WI38 (cell line): Measurements from ENCODE around the gene EHD2.

Experiments used
- H3K4me3 ChIP-seq: 2 replicates; pipeline ENCODE4 v1.5.1; 2011; ENCODE audit warnings: low read depth, mild to moderate bottlenecking, control low read depth, low read length
- TF ChIP-seq, protein P1 (sequence below): IDR thresholded peaks from 2 replicates; pipeline ENCODE4 v1.5.1; 2012; ENCODE audit warnings: low read depth, mild to moderate bottlenecking, control low read depth, low read length

The EHD2 gene

DNA sequence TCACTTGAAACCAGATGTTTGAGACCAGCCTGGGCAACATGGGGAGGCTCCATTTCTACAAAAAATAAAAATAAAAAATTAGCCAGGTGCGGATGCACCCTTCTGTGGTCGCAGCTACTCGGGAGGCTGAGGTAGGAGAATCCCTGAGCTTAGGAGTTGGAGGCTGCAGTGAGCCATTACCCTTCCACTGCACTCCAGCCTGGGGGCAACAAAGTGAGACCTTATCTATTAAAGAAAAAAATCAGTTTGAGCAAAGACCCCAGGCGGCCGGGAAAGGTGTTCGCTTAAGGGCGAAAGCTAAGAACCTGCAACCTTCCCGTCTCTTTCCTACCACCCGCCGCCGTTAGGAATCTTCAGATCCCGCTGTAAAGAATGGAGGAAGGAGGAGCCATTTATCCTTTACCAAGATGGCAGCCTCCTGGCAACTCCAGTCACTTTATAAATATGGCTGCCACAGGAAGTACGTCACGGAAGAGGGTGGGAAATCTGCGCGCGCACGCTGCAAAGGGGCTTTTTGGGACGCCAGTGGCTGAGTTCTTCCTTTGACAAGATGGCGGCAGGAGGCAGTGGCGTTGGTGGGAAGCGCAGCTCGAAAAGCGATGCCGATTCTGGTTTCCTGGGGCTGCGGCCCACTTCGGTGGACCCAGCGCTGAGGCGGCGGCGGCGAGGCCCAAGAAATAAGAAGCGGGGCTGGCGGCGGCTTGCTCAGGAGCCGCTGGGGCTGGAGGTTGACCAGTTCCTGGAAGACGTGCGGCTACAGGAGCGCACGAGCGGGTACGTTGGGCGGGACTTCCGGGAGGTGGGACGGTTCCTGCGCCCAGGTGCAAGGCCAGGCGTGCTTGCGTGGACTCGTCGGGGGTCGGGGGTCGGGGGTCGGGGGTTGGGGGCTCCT is 32.0 kb downstream of the EHD2 start, which contains the start of gene NOP53:
TSS of gene NOP53 (plus strand) at position 537 of the 892 bp plus-strand sequence. CDS start at position 551, 14 bp downstream.
- peak within 1 kb of the TSS; percentile 80 for H3K4me3 ChIP-seq
- TF ChIP-seq, protein P1, sequence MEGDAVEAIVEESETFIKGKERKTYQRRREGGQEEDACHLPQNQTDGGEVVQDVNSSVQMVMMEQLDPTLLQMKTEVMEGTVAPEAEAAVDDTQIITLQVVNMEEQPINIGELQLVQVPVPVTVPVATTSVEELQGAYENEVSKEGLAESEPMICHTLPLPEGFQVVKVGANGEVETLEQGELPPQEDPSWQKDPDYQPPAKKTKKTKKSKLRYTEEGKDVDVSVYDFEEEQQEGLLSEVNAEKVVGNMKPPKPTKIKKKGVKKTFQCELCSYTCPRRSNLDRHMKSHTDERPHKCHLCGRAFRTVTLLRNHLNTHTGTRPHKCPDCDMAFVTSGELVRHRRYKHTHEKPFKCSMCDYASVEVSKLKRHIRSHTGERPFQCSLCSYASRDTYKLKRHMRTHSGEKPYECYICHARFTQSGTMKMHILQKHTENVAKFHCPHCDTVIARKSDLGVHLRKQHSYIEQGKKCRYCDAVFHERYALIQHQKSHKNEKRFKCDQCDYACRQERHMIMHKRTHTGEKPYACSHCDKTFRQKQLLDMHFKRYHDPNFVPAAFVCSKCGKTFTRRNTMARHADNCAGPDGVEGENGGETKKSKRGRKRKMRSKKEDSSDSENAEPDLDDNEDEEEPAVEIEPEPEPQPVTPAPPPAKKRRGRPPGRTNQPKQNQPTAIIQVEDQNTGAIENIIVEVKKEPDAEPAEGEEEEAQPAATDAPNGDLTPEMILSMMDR, result no peak

DNA sequence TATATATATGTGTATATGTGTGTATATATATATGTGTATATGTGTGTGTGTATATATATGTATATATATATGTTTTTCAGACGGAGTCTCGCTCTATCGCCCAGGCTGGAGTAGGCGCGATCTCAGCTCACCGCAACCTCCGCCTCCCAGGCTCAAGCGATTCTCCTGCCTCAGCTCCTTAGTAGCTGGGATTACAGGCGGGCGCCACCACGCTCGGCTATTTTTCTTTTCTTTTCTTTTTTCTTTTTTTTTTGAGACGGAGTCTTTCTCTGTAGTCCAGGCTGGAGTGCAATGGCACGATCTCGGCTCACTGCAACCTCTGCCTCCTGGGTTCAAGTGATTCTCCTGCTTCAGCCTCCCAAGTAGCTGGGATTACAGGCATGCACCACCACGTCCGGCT is 32.9 kb downstream of the EHD2 start:
- H3K4me3 ChIP-seq, result peak overlapping the region; percentile 80

DNA sequence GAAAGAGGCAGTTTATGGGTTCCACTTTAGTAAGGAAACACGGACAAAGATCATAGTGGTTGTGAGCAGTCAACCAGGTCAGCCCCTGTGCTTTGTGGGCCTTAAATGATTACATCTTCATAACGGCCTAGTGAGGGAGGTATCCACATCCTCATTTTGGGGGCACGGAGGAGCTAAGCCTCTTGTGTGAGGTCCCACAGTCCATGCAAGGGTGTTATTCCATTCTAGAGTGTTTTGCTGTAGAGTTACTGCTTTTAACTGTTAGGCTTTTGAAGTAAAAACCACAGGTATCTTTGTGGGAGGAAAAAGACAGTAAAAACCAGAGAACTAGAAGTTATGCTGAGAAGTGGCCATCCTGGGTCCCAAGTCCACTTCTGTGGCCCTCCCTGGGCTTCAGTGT is 36.1 kb downstream of the EHD2 start:
- no peak overlapping the region for H3K4me3 ChIP-seq

DNA sequence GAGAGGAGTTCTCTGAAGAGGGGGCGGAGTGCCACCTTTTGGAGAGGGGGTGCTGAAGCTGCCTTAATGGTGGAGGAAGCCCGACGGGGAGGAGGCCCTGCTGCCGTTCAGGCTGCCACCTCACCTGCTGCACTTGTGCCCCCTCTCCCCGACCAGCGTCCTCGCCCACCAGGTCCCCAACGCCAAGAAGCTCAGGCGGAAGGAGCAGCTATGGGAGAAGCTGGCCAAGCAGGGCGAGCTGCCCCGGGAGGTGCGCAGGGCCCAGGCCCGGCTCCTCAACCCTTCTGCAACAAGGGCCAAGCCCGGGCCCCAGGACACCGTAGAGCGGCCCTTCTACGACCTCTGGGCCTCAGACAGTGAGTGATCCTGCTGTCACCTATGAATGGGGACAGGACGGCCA is 37.5 kb downstream of the EHD2 start:
- H3K4me3 ChIP-seq, result no peak overlapping the region
- TF ChIP-seq, protein P1, result no peak

More for the DNA sequence above, 36.1 kb downstream of the EHD2 start:
- TF ChIP-seq, protein P1, result no peak

DNA sequence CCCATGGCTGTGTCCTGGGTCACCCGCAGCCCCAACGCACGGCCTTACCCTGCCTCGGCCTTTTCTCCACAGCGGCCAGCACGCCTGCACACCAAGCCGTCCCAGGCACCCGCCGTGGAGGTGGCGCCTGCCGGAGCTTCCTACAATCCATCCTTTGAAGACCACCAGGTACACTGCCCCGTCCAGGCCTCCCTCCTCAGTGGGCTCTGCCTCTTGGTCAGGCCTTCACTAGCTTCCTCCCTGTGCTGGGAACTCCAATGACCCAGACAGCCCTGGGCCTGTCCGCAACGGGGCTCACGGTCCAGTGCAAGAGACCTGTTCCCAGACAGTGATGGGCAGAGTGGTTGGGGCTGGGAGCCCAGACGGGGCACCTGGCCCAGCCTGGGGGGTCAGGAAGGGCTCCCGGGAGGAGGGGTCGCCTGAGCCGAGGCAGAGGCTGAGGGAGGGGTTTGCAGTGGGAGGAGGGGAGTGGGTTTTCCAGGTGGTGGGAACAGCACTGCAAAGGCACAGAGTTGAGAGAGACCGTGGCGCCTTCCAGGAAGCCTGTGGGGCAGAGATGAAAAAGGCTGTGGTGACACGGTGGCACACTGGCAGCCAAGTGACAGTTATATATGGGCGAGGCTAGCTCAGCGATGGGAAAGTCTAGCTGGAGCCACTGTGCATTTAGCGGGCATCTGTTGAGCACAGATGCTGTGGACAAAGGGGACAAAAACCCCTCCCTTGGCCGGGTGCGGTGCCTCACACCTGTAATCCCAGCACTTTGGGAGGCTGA is 39.4 kb downstream of the EHD2 start:
- TF ChIP-seq, protein P1, result no peak
- no peak overlapping the region for H3K4me3 ChIP-seq

DNA sequence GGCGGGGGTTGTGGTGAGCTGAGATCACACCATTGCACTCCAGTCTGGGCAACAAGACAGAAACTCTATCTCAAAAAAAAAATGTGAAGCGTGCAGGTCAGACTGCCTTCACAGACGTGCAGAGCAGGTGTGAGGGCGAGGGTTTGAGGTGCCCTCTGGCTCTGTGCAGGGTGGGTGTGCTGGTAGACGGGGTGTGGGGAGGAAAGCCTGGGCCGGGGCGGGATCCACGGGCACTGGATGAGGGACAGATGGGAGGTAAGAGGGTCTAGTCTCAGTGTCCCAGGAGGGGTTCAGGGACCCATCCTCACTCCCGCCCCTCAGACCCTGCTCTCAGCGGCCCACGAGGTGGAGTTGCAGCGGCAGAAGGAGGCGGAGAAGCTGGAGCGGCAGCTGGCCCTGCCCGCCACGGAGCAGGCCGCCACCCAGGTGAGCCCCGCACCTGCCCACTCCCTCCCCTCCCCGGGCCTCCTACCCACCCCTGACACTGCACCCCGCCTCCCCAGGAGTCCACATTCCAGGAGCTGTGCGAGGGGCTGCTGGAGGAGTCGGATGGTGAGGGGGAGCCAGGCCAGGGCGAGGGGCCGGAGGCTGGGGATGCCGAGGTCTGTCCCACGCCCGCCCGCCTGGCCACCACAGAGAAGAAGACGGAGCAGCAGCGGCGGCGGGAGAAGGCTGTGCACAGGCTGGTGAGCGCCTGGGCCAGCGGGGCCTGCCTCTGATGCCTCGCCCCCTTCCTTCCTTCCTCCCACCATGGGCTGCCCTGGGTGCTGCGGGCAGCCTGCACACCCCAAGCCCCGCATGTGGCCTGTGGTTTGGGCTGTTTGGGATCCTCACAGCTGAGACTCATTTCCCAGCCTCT is 41.2 kb downstream of the EHD2 start:
- no peak overlapping the region for H3K4me3 ChIP-seq
- TF ChIP-seq, protein P1, result no peak

DNA sequence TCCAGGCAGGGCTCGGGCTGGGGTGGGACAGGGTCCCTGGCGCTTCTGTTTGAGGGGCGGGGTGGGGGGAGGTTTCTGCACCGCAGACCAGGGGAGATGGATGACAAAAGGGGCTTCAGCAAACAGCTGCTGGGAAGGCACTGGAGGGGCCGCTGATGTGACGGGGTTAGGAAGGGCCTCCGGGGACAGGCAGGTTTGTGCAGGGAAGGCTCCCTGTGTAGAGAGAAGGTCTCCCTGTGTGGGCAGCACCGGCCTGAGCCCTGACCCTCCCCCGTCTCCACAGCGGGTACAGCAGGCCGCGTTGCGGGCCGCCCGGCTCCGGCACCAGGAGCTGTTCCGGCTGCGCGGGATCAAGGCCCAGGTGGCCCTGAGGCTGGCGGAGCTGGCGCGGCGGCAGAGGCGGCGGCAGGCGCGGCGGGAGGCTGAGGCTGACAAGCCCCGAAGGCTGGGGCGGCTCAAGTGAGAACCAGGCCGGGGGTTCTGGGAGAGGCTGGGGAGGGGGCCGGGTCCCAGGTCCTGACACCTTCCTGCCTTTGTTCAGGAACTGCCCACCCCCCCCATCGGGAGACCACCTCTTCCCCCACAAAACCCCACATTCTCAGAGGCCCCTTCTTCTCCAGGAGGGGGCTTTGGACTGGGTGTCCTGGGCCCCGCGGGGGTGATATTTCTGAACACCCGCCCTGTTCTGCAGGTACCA is 42.0 kb downstream of the EHD2 start:
- TF ChIP-seq, protein P1, result no peak
- H3K4me3 ChIP-seq, result no peak overlapping the region
